T-helper 2 cell treated with Interferon-gamma antibody and Interleukin-4, amounts not matched to agents 5 μg/mL and 100 μg/mL, for 36 hours (primary cell): ENCODE results near the gene MYO15B.
A peak's percentile ranks its signal among the peaks of the same experiment; 100 is the strongest.

Source experiments
- DNase-seq: peaks from one replicate; pipeline ENCODE4 v3.0.0; 2021; ENCODE audit warnings: low spot score
- H3K27ac Mint-ChIP-seq: one replicate; pipeline ENCODE4 v1.8.0; 2021; ENCODE audit warnings: mild to moderate bottlenecking, mixed read lengths
- H3K27me3 Mint-ChIP-seq: one replicate; pipeline ENCODE4 v1.8.0; 2021; ENCODE audit warnings: low read depth, mixed read lengths
- H3K36me3 Mint-ChIP-seq: one replicate; pipeline ENCODE4 v1.8.0; 2021; ENCODE audit warnings: low read depth, mixed read lengths
- H3K4me1 Mint-ChIP-seq: one replicate; pipeline ENCODE4 v1.8.0; 2021; ENCODE audit warnings: low read depth, mixed read lengths
- H3K4me3 Mint-ChIP-seq: one replicate; pipeline ENCODE4 v1.8.0; 2022; ENCODE audit warnings: mild to moderate bottlenecking, moderate library complexity, mixed read lengths
- H3K9me3 Mint-ChIP-seq: one replicate; pipeline ENCODE4 v1.8.0; 2021; ENCODE audit warnings: mixed read lengths

MYO15B gene

GRCh38 chr17:75565618-75566017, 22.0 kb upstream of the MYO15B start:
- Mint-ChIP-seq H3K36me3 (no peaks in the 10 kb centered on the region), H3K4me3 (no peak overlapping the region), H3K27ac (no peak overlapping the region), H3K27me3 (no peaks in the 10 kb centered on the region), H3K9me3 (no peaks in the 10 kb centered on the region), H3K4me1 (no peaks in the 10 kb centered on the region)
- no peak for DNase-seq

DNA sequence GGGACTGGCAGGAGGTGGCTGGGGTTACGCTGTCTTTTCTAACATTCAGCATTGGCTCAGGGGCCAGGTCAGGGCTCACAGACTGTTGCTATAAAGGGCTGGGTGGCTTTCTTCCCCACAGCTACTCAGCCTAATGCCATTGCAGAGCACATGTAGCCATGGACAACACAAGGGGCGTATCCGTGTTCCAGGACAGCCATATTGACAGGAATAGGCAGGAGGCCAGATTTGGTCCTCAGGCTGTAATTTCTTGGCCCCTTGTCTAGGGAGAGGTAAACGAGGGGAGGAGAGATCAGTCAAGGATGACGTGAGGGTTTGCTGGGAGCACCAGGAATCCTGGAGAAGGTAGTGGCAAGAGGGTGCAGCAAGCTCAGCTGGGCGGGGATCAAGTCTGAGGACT, 21.2 kb upstream of the MYO15B start:
- no peak for DNase-seq
- Mint-ChIP-seq H3K4me3 (no peak overlapping the region), H3K36me3 (no peaks in the 10 kb centered on the region), H3K4me1 (peaks cover 4% of the 10 kb centered on the region), H3K27ac (no peak overlapping the region), H3K9me3 (no peaks in the 10 kb centered on the region), H3K27me3 (no peaks in the 10 kb centered on the region)

DNA sequence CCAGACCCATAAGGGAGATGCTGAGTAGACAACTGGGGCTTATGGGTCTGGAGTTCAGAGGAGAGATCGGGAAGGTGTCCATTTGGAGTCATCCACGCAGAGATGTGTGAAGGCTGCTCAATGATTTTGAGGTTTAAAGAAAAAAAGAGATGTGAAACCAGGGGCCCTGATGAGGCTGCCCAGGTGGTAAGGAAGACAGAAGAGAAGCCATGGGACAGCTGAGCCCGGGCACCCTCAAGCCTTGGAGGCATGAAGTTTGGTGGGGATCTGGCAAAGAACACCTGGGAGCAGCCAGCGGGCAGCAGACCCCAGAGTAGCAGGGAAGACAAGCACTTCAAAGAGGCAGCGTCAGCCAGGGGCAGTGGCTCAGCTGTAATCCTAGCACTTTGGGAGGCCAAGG, 20.8 kb upstream of the MYO15B start:
- DNase-seq: no peak
- no peaks in the 10 kb centered on the region for H3K36me3 Mint-ChIP-seq
- peaks cover 5% of the 10 kb centered on the region for H3K4me1 Mint-ChIP-seq
- H3K27ac Mint-ChIP-seq: no peak overlapping the region
- no peaks in the 10 kb centered on the region for H3K9me3 Mint-ChIP-seq
- no peak overlapping the region for H3K4me3 Mint-ChIP-seq
- H3K27me3 Mint-ChIP-seq: no peaks in the 10 kb centered on the region

- H3K9me3 Mint-ChIP-seq: no peaks in the 10 kb centered on the region
- no peak for DNase-seq
- H3K4me1 Mint-ChIP-seq: peaks cover 5% of the 10 kb centered on the region
- no peaks in the 10 kb centered on the region for H3K36me3 Mint-ChIP-seq
- no peak overlapping the region for H3K4me3 Mint-ChIP-seq
- no peaks in the 10 kb centered on the region for H3K27me3 Mint-ChIP-seq
- H3K27ac Mint-ChIP-seq: no peak overlapping the region
These were observed 19.0 kb upstream of the MYO15B start for GRCh38 chr17:75568412-75569255.

- DNase-seq: no peak
- H3K27ac Mint-ChIP-seq: no peak overlapping the region
- H3K36me3 Mint-ChIP-seq: no peaks in the 10 kb centered on the region
- no peaks in the 10 kb centered on the region for H3K27me3 Mint-ChIP-seq
- peaks cover 5% of the 10 kb centered on the region for H3K4me1 Mint-ChIP-seq
- no peaks in the 10 kb centered on the region for H3K9me3 Mint-ChIP-seq
- no peak overlapping the region for H3K4me3 Mint-ChIP-seq
These were observed 17.4 kb upstream of the MYO15B start for GRCh38 chr17:75570034-75570676.

DNA sequence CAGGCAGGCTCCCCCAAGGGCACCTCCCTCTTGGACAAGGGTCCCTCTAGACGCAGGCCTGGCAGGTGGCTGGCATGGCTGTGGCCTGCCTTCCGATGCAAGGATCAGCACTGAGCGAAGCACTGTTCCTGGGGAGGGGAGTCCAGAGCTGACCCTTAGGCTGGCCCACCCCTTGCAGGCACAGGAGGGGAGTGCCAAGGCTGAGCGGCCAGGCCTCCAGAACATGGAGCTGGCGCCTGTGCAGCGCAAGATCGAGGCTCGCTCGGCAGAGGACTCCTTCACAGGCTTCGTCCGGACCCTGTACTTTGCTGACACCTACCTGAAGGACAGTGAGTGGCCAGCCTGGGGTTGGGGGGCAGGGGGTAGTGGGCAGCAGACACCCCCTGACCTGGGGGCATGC, 16.8 kb upstream of the MYO15B start:
- H3K4me1 Mint-ChIP-seq: peaks cover 5% of the 10 kb centered on the region
- no peaks in the 10 kb centered on the region for H3K27me3 Mint-ChIP-seq
- DNase-seq: no peak
- no peaks in the 10 kb centered on the region for H3K36me3 Mint-ChIP-seq
- peak overlapping the region; percentile 52 for H3K27ac Mint-ChIP-seq
- H3K9me3 Mint-ChIP-seq: no peaks in the 10 kb centered on the region
- no peak overlapping the region for H3K4me3 Mint-ChIP-seq

DNA sequence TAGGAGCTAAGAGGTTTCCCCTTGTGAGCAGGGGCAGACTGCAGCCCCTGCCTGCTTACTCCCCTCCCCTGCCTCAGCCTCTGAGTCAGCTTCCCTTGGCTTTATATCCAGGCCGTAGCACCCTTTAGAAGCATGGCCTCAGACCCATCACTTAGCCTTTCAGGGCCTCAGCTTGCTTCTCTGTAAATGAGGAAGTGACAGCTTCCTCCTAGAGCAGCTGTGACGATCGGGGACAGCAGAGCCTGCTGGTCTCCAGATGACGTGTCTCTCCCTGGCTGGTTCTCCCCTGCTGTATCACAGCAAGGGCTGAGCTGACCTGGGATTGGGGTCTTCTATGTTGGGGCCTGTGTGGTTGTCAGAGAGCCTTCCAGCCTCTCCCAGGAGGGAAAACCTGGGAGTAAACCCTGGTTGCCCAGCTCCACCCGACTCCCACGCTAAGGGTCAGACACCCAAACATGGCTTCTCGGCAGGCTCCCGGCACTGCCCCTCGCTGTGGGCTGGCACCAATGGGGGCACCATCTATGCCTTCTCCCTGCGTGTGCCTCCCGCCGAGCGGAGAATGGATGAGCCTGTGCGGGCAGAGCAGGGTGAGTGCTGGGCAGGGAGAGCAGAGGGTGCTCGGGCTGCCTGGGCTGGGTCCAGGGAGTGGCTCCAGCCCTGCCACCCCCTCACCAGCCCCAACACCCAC, 16.3 kb upstream of the MYO15B start:
- Mint-ChIP-seq H3K4me1 (peaks cover 5% of the 10 kb centered on the region), H3K36me3 (no peaks in the 10 kb centered on the region), H3K9me3 (no peaks in the 10 kb centered on the region), H3K27me3 (no peaks in the 10 kb centered on the region), H3K27ac (peak overlapping the region; percentile 91), H3K4me3 (peak overlapping the region; percentile 24)
- peak; percentile 38 for DNase-seq

- H3K27me3 Mint-ChIP-seq: no peaks in the 10 kb centered on the region
- H3K36me3 Mint-ChIP-seq: no peaks in the 10 kb centered on the region
- H3K4me1 Mint-ChIP-seq: peaks cover 5% of the 10 kb centered on the region
- no peak for DNase-seq
- H3K9me3 Mint-ChIP-seq: no peaks in the 10 kb centered on the region
- no peak overlapping the region for H3K4me3 Mint-ChIP-seq
- H3K27ac Mint-ChIP-seq: peak overlapping the region; percentile 15
These were observed 15.8 kb upstream of the MYO15B start for GRCh38 chr17:75571885-75572215.

DNA sequence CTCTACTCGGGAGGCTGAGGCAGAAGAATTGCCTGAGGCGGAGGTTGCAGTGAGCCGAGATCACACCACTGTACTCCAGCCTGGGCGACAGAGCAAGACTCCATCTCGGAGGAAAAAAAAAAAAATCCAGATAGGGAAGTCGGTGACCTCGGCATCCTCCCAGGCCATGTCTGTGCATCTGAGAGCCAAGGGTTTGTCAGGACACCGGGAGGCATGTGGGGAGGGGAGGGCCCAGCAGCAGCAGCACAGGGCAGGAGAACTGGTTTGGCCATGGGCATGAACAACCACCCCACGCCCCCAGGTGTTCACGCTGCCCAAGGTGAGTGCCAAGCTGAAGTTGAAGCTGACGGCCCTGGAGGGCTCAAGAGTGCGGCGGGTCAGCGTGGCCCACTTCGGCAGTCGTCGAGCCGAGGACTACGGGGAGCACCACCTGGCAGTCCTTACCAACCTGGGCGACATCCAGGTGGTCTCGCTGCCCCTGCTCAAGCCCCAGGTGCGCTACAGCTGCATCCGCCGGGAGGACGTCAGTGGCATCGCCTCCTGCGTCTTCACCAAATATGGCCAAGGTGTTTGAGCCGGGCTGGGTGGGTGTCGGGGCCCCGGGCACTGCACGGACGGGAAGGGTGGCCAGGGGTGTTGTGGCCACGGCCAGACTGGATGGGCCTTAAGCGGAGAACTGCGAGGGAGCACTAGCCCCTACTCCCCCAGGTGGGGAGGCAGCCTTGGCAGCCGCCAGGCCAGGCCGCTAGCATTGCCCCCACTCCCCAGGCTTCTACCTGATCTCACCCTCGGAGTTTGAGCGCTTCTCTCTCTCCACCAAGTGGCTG, 14.7 kb upstream of the MYO15B start:
- H3K9me3 Mint-ChIP-seq: no peaks in the 10 kb centered on the region
- no peaks in the 10 kb centered on the region for H3K36me3 Mint-ChIP-seq
- no peak for DNase-seq
- no peaks in the 10 kb centered on the region for H3K27me3 Mint-ChIP-seq
- H3K27ac Mint-ChIP-seq: no peak overlapping the region
- H3K4me3 Mint-ChIP-seq: no peak overlapping the region
- peaks cover 5% of the 10 kb centered on the region for H3K4me1 Mint-ChIP-seq

GRCh38 chr17:75573540-75573957, 14.1 kb upstream of the MYO15B start:
- H3K9me3 Mint-ChIP-seq: no peaks in the 10 kb centered on the region
- H3K4me1 Mint-ChIP-seq: peaks cover 5% of the 10 kb centered on the region
- H3K27me3 Mint-ChIP-seq: peaks cover under 1% of the 10 kb centered on the region
- no peak overlapping the region for H3K27ac Mint-ChIP-seq
- H3K36me3 Mint-ChIP-seq: no peaks in the 10 kb centered on the region
- DNase-seq: no peak
- H3K4me3 Mint-ChIP-seq: no peak overlapping the region

GRCh38 chr17:75573994-75574393, 13.6 kb upstream of the MYO15B start:
- peaks cover 5% of the 10 kb centered on the region for H3K4me1 Mint-ChIP-seq
- no peak for DNase-seq
- no peak overlapping the region for H3K4me3 Mint-ChIP-seq
- peaks cover 4% of the 10 kb centered on the region for H3K27me3 Mint-ChIP-seq
- no peaks in the 10 kb centered on the region for H3K9me3 Mint-ChIP-seq
- H3K36me3 Mint-ChIP-seq: no peaks in the 10 kb centered on the region
- no peak overlapping the region for H3K27ac Mint-ChIP-seq

DNA sequence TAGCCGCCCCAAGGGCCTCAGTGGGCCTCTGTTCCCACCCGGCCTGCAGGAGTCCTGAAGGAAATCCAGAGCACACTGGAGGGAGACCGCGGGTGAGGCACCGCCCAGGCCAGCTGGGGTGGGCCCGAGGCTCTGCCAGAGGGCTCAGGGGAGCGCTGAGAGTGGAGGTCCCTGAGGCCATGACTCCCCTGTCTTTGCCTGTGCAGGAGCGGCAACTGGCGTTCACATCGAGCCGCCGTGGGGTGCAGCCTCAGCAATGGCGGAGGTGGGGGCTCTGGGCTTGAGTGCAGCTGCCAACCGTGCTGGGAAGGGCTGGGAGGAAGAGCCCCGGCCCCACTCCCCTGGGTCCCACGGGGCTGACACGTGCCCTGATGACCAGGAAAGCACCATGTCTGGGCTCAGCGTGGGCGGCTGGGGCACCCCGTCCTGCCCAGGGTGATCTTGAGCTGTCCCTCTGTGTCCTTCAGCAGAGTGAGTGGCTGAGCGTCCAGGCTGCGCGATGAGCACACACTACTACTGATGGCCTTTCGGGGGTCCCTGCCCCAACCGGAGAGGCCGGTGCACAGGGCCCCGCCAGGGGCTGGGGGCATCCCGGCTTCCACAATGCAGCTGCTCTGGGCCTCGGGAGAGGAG, 13.1 kb upstream of the MYO15B start:
- no peak for DNase-seq
- no peak overlapping the region for H3K27ac Mint-ChIP-seq
- peaks cover 5% of the 10 kb centered on the region for H3K4me1 Mint-ChIP-seq
- H3K27me3 Mint-ChIP-seq: peaks cover 4% of the 10 kb centered on the region
- H3K9me3 Mint-ChIP-seq: no peaks in the 10 kb centered on the region
- H3K36me3 Mint-ChIP-seq: no peaks in the 10 kb centered on the region
- no peak overlapping the region for H3K4me3 Mint-ChIP-seq

DNA sequence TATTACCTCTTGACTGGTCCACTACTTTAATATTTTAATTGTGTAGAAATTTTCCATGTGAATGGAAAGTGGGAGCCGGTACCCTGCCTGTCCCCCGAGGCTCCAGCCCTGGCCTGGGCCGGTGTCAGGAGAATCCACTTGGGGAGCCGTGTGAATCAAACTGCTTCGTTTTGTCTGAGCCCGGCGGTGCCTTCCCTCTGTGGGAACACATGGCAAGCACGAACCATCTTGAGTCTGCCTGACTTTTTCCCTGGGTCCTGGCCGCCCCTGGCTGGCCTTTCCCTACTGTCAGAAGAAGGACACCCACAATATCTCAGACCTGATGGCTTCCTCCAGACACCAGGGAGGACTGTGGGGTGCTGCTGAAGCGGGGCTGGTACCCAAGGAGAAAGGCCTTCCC, 12.4 kb upstream of the MYO15B start:
- Mint-ChIP-seq H3K9me3 (no peaks in the 10 kb centered on the region), H3K4me1 (peaks cover 5% of the 10 kb centered on the region), H3K4me3 (no peak overlapping the region), H3K36me3 (no peaks in the 10 kb centered on the region), H3K27me3 (peaks cover 4% of the 10 kb centered on the region), H3K27ac (no peak overlapping the region)
- no peak for DNase-seq
